ENCODE data around the gene DBH.

DNA sequence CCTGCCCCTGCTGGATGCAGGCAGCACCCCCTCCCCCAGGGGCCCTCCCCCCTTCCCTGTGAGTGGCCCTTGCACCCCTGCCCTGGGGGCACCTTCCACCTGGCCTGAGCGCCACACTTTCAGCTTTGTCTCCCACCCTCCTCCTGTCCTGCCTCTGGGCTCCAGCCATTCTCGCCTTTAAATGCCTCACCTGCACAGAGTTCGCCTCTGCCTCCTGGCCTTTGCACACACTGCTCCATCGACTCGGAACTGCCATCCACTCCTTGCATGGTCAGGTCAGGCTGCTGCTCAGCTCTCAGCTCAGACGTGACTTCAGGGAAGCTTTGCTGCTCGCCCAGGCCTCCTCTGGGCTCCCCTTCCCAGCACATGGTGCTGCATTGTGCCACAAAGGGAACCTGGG, 37.2 kb upstream of the DBH start:
- TF ChIP-seq, protein P1, sequence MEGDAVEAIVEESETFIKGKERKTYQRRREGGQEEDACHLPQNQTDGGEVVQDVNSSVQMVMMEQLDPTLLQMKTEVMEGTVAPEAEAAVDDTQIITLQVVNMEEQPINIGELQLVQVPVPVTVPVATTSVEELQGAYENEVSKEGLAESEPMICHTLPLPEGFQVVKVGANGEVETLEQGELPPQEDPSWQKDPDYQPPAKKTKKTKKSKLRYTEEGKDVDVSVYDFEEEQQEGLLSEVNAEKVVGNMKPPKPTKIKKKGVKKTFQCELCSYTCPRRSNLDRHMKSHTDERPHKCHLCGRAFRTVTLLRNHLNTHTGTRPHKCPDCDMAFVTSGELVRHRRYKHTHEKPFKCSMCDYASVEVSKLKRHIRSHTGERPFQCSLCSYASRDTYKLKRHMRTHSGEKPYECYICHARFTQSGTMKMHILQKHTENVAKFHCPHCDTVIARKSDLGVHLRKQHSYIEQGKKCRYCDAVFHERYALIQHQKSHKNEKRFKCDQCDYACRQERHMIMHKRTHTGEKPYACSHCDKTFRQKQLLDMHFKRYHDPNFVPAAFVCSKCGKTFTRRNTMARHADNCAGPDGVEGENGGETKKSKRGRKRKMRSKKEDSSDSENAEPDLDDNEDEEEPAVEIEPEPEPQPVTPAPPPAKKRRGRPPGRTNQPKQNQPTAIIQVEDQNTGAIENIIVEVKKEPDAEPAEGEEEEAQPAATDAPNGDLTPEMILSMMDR (conservative IDR thresholded peaks at IDR 0.05; ENCODE audit: low read length) = no peak
- no peak for TF ChIP-seq EZH2phosphoT487 (IDR thresholded peaks at IDR 0.05; ENCODE audit: borderline replicate concordance, low read depth, low read length)
